GM18511 (cell line): ENCODE data around the gene CDCA7L.
"Not testable (repeated sequence)": the region's sequence is repeated elsewhere in the genome, so short reads cannot be mapped to it uniquely, and the experiment has no call there.

Source experiments
- ATAC-seq: cut with Tn5 transposase; IDR thresholded peaks from one replicate; pipeline ENCODE4 v1.9.1; 2021; ENCODE audit warnings: mild to moderate bottlenecking, moderate library complexity; ENCODE audit not compliant: unreplicated experiment

The CDCA7L gene

GRCh38 chr7:21911341-21911875 is 34.3 kb downstream of the CDCA7L start:
- no peak for ATAC-seq

GRCh38 chr7:21910253-21910652 is 35.4 kb downstream of the CDCA7L start:
- no peak for ATAC-seq

- no peak for ATAC-seq
Observed at GRCh38 chr7:21908746-21909145, 37.0 kb downstream of the CDCA7L start.

GRCh38 chr7:21903020-21903786 is 42.5 kb downstream of the CDCA7L start:
- no peak for ATAC-seq

- no peak for ATAC-seq
Observed at GRCh38 chr7:21902240-21902639, 43.5 kb downstream of the CDCA7L start.

- ATAC-seq = peak; percentile 97
Observed at GRCh38 chr7:21898265-21898930, 47.3 kb downstream of the CDCA7L start.

- no peak for ATAC-seq
Observed at GRCh38 chr7:21893401-21893800, 52.3 kb downstream of the CDCA7L start.

- no peak for ATAC-seq
Observed at GRCh38 chr7:21891291-21891690, 54.4 kb downstream of the CDCA7L start.

- ATAC-seq = no peak
Observed at GRCh38 chr7:21887779-21888178, 57.9 kb downstream of the CDCA7L start.

GRCh38 chr7:21887353-21887752 is 58.3 kb downstream of the CDCA7L start:
- no peak for ATAC-seq

GRCh38 chr7:21886396-21886795 is 59.3 kb downstream of the CDCA7L start:
- ATAC-seq = no peak

GRCh38 chr7:21884496-21884895 is 61.2 kb downstream of the CDCA7L start:
- no peak for ATAC-seq

GRCh38 chr7:21883501-21883900 is 62.2 kb downstream of the CDCA7L start:
- ATAC-seq = not testable (repeated sequence)

- no peak for ATAC-seq
Observed at GRCh38 chr7:21883069-21883468, 62.6 kb downstream of the CDCA7L start.

- ATAC-seq = no peak
Observed at GRCh38 chr7:21869785-21870402, 75.8 kb downstream of the CDCA7L start.

- no peak for ATAC-seq
Observed at GRCh38 chr7:21868576-21868850, 77.2 kb downstream of the CDCA7L start.

GRCh38 chr7:21867816-21868575 is 77.7 kb downstream of the CDCA7L start:
- ATAC-seq = no peak

GRCh38 chr7:21867226-21867625 is 78.5 kb downstream of the CDCA7L start:
- ATAC-seq = no peak

GRCh38 chr7:21866731-21867130 is 79.0 kb downstream of the CDCA7L start:
- no peak for ATAC-seq

- not testable (repeated sequence) for ATAC-seq
Observed at GRCh38 chr7:21865631-21866204, 80.0 kb downstream of the CDCA7L start.

GRCh38 chr7:21851559-21851967 is 94.1 kb downstream of the CDCA7L start:
- no peak for ATAC-seq
